ENCODE data around the gene MYO18B. TPM values are rescaled to one million over a fixed set of nuclear protein-coding genes. Genes with fewer than 3 reads are reported as not detected.

MYO18B gene
- total and polyA plus RNA-seq, 2 donors = 0.62 to 4.8 TPM

DNA sequence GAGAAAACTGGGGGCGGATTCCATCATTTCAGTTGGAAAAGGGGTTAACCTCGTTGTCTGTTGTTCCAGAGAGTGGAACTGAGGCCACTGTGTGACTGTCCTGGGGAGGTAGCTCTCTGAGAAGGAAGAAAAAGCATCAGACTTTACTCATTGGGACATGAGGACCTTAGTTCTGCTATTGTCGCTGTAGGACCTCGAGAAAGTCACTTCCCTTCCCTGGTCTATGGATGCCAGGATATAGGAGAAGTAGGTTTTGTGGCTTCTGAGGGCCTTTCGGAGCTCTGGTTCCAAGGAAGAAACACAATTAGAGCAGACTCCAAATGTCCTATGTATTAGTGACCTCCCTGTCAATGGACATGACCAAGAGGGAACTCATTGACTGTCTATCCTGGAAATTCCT, 6.2 kb downstream of the MYO18B start:
- H3K4me1 ChIP-seq (ENCODE audit: insufficient read depth) = no peaks in the 10 kb centered on the region
- H3K4me3 ChIP-seq (ENCODE audit: low read depth, low read length) = no peak overlapping the region
- DNase-seq (ENCODE audit: extremely low spot score) = no peak
- no peaks in the 10 kb centered on the region for H3K36me3 ChIP-seq (ENCODE audit: insufficient read depth)
- 87% methylated on average over 5 of the region's 5 CpGs for WGBS
- H3K27ac ChIP-seq (ENCODE audit: low read depth) = no peak overlapping the region

DNA sequence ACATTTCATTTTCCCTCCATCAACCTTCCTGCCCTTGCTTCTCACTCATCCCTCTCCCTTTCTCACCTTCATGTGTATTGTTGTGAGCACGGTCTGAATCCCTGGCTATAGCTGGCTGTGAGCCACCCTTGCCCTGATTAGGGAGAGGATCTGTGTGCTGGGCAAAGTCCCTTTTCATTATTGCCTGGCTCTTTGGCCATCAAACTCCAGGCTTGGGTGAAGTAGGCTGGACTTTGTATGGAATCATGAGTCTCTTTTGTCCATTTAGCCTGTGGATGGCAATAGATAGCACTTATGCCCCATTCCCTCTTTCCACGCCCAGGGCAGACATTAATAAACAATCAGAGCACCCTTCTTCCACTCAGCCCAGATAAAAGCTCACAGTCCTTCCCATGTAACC, 6.7 kb downstream of the MYO18B start:
- Histone ChIP-seq H3K27ac (ENCODE audit: low read depth) (no peak overlapping the region), H3K36me3 (ENCODE audit: insufficient read depth) (no peaks in the 10 kb centered on the region), H3K4me3 (ENCODE audit: low read depth, low read length) (no peak overlapping the region), H3K4me1 (ENCODE audit: insufficient read depth) (no peaks in the 10 kb centered on the region)
- 66% methylated on average over 2 of the region's 2 CpGs for WGBS
- DNase-seq (ENCODE audit: extremely low spot score) = no peak

DNA sequence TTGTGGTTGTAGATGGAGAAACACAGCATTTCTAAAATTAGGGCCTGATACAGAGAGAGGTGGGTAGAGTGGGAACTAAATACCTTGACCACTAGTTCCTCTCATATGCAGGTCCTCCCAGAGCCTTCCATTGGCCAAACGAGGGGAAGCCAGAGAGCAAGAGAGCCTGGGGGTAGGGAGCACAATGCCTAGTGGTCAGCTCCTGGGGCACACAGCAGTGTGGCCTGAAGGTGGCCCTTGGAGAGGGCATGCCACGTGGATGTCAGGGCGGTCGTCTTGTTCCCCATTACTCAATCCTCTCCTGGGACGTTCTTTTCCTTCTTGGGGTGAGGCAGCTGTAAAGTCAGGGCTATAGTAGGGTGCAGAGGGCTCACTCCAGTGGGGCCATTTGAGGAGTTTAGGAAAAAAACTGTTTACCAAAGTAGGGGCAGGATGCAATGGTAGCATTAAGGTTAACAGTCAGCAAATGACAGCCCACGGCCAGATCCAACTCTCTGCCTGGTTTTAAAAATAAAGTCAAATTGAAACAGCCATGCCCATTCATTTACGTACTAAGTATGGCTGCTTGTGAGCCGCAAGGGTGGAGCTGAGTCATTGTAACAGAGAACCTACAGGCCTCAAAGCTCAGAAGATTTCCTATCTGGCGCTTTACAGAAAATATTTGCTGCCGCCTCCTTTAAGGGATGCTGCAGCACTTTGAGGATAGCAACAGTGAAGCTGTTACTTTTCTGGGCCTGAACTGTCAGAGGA, 7.6 kb downstream of the MYO18B start:
- Histone ChIP-seq H3K27ac (ENCODE audit: low read depth) (no peak overlapping the region), H3K36me3 (ENCODE audit: insufficient read depth) (no peaks in the 10 kb centered on the region), H3K4me3 (ENCODE audit: low read depth, low read length) (no peak overlapping the region), H3K4me1 (ENCODE audit: insufficient read depth) (no peaks in the 10 kb centered on the region)
- DNase-seq (ENCODE audit: extremely low spot score) = no peak
- WGBS = 78% methylated on average over 10 of the region's 10 CpGs

DNA sequence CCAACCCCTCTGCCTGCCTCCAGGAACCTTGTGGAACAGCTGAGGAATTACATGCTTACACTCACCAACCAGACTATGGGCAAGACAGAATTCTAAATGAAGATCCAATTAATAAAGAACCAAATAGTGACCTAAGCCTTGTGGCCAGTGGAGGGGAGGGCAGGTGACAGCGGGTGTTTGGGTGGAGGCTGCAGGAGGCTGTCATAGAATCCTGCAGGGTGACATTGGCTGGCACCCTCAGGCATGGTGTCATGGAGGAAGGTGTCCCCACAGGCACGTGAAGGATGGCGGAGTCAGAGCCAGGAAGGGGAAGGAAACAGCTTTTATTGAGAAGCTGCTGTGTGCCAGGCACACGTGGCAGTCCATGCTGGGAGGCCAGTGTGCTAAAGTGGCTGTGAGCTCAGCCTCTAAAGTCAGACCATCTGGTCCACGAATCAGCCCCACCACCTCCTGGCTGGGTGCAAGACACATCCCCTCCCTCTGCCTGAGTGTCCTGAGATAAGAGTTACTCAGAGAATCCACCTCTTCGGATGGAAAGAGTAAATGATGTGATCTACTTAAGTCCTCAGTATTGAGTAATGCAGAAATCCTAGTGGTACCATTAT, 8.7 kb downstream of the MYO18B start:
- no peaks in the 10 kb centered on the region for H3K36me3 ChIP-seq (ENCODE audit: insufficient read depth)
- no peak overlapping the region for H3K27ac ChIP-seq (ENCODE audit: low read depth)
- 55% methylated on average over 6 of the region's 6 CpGs for WGBS
- H3K4me3 ChIP-seq (ENCODE audit: low read depth, low read length) = no peak overlapping the region
- no peak for DNase-seq (ENCODE audit: extremely low spot score)
- H3K4me1 ChIP-seq (ENCODE audit: insufficient read depth) = no peaks in the 10 kb centered on the region

DNA sequence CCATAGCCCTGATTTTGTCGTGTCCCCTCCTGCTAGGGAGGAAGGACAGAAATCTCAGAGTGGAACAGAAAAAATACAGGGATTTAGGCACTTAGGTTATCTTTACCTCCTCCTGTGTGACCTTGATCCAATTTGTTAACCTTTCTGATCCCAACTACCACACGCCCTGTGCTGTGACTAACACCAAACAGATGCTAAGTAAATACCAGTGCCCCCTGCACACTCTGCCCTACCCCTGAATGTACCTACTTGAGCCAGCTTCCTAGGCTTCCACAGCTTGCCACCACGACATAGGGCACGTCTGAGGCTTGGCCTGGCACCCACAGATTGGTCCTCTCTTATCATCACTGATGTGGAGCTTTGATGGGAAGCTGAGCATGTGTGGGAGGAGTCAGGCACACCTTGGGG, 9.2 kb downstream of the MYO18B start:
- H3K4me1 ChIP-seq (ENCODE audit: insufficient read depth) = no peaks in the 10 kb centered on the region
- no peak overlapping the region for H3K4me3 ChIP-seq (ENCODE audit: low read depth, low read length)
- DNase-seq (ENCODE audit: extremely low spot score) = no peak
- no peak overlapping the region for H3K27ac ChIP-seq (ENCODE audit: low read depth)
- 54% methylated on average over 4 of the region's 4 CpGs for WGBS
- H3K36me3 ChIP-seq (ENCODE audit: insufficient read depth) = no peaks in the 10 kb centered on the region

DNA sequence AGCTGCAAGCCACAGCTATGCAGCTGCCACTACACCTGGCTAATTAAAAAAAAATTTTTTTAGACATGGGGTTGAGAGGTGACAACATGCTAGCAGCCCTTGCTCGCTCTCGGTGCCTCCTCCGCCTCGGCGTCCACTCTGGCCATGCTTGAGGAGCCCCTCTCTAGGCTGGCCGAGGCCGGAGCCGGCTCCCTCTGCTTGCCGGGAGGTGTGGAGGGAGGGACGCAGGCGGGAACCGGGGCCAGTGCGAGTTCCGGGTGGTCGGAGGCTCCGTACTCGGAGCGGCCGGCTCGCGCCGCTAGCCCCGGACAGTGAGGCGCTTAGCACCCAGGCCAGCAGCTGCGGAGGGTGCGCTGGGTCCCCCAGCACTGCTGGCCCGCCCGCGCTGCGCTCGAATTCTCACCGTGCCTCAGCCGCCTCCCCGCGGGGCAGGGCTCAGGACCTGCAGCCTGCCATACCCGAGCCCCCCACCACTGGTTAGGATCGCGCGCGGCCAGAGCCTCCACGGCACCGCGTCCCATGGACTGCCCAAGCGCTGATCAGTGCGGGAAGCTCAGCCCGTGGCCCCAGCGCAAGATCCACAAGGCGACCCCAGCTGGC, 10.7 kb downstream of the MYO18B start:
- Histone ChIP-seq H3K4me1 (ENCODE audit: insufficient read depth) (no peaks in the 10 kb centered on the region), H3K36me3 (ENCODE audit: insufficient read depth) (no peaks in the 10 kb centered on the region), H3K27ac (ENCODE audit: low read depth) (no peak overlapping the region), H3K4me3 (ENCODE audit: low read depth, low read length) (no peak overlapping the region)
- 93% methylated on average over 48 of the region's 48 CpGs for WGBS
- DNase-seq (ENCODE audit: extremely low spot score) = no peak

DNA sequence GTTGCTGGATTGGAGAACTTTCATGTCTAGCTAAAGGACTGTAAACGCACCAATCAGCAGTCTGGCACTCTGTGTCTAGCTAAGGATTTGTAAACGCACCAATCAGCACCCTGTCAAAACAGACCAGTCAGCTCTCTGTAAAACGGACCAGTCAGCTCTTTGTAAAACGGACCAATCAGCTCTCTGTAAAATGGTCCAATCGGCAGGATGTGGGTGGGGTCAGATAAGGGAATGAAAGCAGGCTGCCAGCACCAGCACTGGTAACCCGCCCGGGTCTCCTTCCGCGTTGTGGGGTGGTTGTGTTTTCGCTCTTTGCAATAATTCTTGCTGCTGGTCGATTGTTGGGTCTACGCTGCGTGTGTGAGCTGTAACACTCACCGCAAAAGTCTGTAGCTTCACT, 11.3 kb downstream of the MYO18B start:
- H3K4me1 ChIP-seq (ENCODE audit: insufficient read depth) = no peaks in the 10 kb centered on the region
- H3K27ac ChIP-seq (ENCODE audit: low read depth) = no peak overlapping the region
- WGBS = 89% methylated on average over 14 of the region's 14 CpGs
- no peak overlapping the region for H3K4me3 ChIP-seq (ENCODE audit: low read depth, low read length)
- H3K36me3 ChIP-seq (ENCODE audit: insufficient read depth) = no peaks in the 10 kb centered on the region
- no peak for DNase-seq (ENCODE audit: extremely low spot score)

DNA sequence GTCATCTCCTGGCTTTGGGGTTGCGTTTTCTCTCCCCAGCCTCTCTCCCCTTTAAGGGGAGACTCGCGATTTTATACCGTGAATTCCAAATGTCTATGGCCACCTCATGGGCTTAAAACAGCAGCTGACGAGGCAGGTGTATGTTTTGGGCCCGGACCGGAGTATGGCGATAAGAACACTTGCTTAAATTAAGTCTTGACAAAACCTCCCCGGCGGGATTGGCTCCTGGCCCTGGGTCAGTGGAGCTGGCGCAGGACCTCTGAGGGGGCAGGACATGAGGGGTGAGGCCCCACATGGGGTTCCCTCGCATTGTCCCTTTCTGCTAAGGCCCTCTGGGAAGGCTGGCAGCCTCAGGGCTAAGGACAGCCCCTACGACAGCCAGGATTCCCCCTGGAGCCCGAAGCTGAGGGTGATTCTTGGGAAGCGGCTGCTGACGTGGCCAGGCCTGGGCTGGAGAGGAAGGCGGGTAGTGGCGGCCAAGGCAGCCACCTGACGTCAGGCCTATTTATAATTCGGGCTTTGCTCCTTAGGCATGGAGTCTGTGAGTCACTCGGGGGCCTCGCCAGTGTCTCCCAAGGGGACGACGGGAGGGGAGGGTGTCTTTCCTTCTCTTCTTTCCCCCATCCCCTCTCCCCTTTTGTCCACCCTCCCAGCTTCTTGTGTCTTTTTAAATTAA, 12.7 kb downstream of the MYO18B start:
- H3K27ac ChIP-seq (ENCODE audit: low read depth) = no peak overlapping the region
- DNase-seq (ENCODE audit: extremely low spot score) = no peak
- no peaks in the 10 kb centered on the region for H3K4me1 ChIP-seq (ENCODE audit: insufficient read depth)
- WGBS = 54% methylated on average over 24 of the region's 24 CpGs
- H3K4me3 ChIP-seq (ENCODE audit: low read depth, low read length) = no peak overlapping the region
- no peaks in the 10 kb centered on the region for H3K36me3 ChIP-seq (ENCODE audit: insufficient read depth)

DNA sequence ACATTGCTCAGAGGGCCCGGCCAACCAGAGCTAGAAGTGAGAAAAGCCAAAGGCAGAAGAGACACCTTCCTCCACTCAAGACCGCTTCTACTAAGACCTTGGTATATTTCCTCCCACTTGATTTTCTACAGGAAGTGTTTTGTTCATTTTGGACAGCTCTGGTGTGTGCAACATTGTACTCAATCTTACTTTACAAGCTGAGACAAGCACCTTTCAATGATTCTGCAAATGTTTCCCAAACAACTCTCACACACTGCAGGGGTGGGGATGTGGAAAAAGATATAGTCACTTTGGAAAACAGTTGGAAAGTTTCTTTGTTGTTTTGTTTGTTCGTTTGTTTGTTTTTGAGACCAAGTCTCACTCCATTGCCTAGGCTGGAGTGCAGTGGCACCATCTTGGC, 15.7 kb downstream of the MYO18B start:
- Histone ChIP-seq H3K4me1 (ENCODE audit: insufficient read depth) (no peaks in the 10 kb centered on the region), H3K27ac (ENCODE audit: low read depth) (no peak overlapping the region)
- WGBS = 83% methylated on average over 3 of the region's 3 CpGs

DNA sequence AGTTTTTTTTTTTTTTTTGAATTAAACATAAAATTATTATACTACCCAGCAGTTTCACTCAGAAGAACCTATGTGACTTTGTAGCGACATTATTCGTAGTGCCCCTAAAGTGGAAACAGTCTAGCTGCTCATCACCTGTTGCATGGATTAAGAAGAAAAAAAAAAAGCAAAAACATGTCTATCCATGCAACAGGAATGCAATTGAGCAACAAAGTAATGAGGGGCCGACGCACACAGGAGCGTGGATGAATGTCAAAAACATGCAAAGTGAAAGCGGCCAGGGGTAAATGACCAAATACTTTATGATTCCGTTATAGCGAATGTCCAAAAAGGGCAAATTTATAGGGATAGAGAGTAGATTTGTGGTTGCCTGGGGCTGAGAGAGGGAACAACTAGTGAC, 16.3 kb downstream of the MYO18B start:
- H3K27ac ChIP-seq (ENCODE audit: low read depth) = no peak overlapping the region
- H3K4me3 ChIP-seq (ENCODE audit: low read depth, low read length) = no peak overlapping the region
- H3K4me1 ChIP-seq (ENCODE audit: insufficient read depth) = no peaks in the 10 kb centered on the region
- no peaks in the 10 kb centered on the region for H3K36me3 ChIP-seq (ENCODE audit: insufficient read depth)
- WGBS = 91% methylated on average over 8 of the region's 8 CpGs
- DNase-seq (ENCODE audit: extremely low spot score) = no peak

More for the DNA sequence above, 15.7 kb downstream of the MYO18B start:
- no peak for DNase-seq (ENCODE audit: extremely low spot score)
- Histone ChIP-seq H3K4me3 (ENCODE audit: low read depth, low read length) (no peak overlapping the region), H3K36me3 (ENCODE audit: insufficient read depth) (no peaks in the 10 kb centered on the region)

DNA sequence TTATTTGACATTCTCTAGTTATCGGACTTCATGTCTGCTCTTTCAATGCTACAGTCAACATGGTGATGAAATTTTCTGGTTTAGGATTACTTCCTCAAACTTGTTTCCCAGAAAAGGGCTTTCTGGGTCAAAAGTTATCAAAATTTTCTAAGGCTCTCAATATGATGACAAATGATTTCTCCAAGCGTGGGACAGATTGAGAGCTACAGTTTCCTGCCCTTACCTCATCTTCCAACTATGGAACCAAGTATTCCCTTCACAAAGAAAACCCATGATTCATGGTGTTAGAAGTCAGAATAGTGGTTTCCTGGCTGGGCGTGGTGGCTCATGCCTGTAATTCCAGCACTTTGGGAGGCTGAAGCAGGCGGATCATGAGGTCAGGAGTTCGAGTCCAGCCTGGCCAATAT, 17.8 kb downstream of the MYO18B start:
- DNase-seq (ENCODE audit: extremely low spot score) = no peak
- Histone ChIP-seq H3K36me3 (ENCODE audit: insufficient read depth) (no peaks in the 10 kb centered on the region), H3K4me1 (ENCODE audit: insufficient read depth) (no peaks in the 10 kb centered on the region), H3K4me3 (ENCODE audit: low read depth, low read length) (no peak overlapping the region), H3K27ac (ENCODE audit: low read depth) (no peak overlapping the region)
- 55% methylated on average over 5 of the region's 5 CpGs for WGBS

DNA sequence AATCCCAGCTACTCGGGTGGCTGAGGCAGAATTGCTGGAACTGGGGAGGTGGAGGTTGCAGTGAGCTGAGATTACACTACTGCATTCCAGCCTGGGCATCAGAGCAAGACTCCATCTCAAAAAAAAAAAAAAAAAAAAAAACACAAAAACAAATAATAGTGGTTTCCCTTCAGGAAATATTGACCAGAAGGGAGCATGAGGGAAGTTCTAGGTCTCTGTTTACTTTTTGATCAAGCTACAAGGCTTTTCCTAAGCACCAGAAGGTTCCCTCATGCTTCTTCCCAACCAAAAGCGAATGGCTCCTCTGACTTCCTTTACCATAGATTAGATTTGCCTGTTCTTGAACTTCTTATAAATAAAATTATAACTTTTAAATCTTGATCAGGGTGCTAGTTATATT, 18.3 kb downstream of the MYO18B start:
- Histone ChIP-seq H3K4me3 (ENCODE audit: low read depth, low read length) (no peak overlapping the region), H3K36me3 (ENCODE audit: insufficient read depth) (no peaks in the 10 kb centered on the region), H3K4me1 (ENCODE audit: insufficient read depth) (no peaks in the 10 kb centered on the region), H3K27ac (ENCODE audit: low read depth) (no peak overlapping the region)
- no peak for DNase-seq (ENCODE audit: extremely low spot score)
- WGBS = 81% methylated on average over 2 of the region's 2 CpGs

DNA sequence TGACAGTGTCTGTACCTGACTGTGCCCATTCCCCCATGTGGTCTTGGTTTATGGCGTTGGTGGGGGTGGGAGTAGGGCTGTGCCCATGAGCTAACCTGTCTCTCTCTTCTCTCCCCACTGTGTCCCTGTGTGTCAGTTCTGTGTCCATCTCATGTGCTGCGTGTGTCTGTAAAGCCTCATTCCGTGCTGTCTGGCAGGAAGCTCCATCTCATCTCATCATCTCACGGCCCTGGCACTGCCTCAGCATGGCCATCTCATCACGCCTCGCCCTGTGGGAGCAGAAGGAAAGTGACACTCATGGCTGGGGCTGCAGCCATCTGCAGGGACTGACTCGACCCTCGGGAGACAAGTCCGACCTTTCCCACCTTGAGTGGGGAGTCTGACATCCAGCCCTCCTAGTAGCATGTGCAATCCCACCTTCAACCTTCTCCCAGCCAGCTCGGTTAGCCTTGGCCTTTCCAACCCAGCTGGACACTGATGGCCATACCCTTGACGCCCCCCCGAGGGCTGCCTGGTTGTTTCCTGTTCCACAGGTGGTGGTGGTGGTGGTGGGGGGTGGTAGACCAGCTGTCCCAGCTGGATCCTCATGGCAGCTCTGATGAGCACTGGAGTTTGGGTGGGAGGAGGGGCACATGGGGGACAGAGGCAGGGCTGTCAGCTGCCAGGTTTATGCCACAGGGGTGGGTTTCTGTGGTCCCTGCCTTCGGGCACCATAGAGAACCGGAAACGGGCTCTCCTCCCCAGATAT, 19.0 kb downstream of the MYO18B start:
- no peak overlapping the region for H3K4me3 ChIP-seq (ENCODE audit: low read depth, low read length)
- H3K4me1 ChIP-seq (ENCODE audit: insufficient read depth) = no peaks in the 10 kb centered on the region
- 83% methylated on average over 15 of the region's 15 CpGs for WGBS
- no peak for DNase-seq (ENCODE audit: extremely low spot score)
- no peaks in the 10 kb centered on the region for H3K36me3 ChIP-seq (ENCODE audit: insufficient read depth)
- H3K27ac ChIP-seq (ENCODE audit: low read depth) = no peak overlapping the region

All from urinary bladder (tissue), 4 donors.